CD1c-positive myeloid dendritic cell (primary cell): ENCODE results near the gene RHBDF2.

ENCODE experiments used
- DNase-seq: peaks from one replicate; pipeline ENCODE4 v3.0.0-alpha.2; 2016; ENCODE audit errors: extremely low spot score

RHBDF2 gene

DNA sequence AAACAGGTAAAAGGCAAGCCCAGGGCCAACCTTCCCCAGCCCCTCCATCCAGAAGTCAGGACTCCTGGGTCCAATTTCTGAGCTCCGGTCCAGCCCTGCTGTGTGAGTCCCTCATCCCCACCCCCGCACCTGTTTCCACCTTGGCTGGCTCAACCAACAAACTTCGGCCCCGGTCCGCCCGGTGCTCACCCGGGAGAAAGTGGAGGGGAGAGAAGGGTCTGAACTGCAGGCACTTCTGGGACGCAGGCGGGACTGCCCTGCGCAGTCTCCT lies 541 bp downstream of the RHBDF2 start:
- no peak for DNase-seq

DNA sequence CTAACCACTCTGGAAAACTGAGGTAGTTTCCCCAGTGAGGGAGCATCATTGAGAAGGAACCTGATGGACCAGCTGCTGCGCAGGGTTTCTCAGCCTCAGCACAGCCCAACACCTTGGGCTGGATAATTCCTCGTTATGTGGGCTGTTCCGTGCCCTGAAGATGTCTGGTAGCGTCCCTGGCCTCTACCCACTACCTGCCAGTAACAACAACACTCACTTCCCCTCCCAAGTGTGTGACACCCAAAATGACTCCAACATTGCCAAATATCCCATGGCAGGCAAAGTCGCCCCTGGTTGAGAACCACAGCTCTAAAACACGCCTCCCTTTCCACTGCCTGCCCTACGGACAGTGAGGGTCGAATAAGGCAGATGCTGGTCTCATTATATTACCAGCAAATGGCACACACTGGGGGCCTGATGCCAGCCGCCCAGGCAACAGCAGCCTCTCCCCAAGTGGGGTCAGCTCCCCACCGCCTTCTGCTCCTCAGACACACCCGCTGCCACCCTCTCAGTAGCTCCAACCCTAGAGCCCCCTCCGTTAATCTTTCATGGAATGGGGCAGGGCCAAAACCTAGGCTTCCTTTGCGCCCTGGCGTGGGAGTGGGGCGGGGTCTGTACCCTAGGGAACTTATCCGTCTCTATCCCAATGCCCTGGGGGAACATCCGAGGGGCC lies 1.0 kb downstream of the RHBDF2 start:
- peak; percentile 60 for DNase-seq

DNA sequence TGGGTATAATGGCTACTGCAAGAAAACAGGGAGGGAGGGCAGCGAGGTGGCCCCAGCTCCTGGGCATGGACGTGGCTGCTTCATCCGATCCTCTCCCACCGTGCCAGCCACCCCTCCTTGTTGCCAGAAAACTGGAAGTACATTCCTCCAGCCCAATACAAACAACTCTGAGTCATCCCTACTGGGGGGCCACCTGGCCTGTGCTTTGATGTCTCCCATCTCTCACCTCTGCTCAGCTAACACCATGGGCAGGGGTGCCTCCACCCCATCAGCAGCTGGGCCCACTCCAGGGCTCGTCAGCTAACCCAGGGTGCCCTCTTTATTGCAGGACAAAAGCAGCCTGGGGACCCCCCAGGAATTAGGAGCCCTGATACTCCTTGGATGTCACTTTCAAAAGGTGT lies 2.0 kb downstream of the RHBDF2 start:
- no peak for DNase-seq

DNA sequence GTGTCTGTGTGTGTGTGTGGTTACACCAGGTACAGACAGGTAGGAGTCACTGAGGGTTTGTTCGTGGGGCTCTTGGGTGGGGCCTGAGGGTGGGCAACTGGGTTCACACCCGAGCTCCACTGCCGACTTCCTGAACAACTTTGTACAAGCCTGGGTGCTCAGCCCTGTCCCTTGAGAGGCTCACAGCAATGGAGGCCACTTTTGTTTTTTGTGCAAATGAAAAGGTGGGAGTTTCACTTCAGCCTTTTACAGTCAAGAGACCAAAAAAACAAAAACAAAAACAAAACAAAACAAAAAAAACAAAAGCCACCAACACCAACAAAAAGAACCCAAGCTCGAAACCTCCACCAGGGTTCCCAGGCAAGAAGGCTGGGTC lies 2.4 kb downstream of the RHBDF2 start:
- no peak for DNase-seq

DNA sequence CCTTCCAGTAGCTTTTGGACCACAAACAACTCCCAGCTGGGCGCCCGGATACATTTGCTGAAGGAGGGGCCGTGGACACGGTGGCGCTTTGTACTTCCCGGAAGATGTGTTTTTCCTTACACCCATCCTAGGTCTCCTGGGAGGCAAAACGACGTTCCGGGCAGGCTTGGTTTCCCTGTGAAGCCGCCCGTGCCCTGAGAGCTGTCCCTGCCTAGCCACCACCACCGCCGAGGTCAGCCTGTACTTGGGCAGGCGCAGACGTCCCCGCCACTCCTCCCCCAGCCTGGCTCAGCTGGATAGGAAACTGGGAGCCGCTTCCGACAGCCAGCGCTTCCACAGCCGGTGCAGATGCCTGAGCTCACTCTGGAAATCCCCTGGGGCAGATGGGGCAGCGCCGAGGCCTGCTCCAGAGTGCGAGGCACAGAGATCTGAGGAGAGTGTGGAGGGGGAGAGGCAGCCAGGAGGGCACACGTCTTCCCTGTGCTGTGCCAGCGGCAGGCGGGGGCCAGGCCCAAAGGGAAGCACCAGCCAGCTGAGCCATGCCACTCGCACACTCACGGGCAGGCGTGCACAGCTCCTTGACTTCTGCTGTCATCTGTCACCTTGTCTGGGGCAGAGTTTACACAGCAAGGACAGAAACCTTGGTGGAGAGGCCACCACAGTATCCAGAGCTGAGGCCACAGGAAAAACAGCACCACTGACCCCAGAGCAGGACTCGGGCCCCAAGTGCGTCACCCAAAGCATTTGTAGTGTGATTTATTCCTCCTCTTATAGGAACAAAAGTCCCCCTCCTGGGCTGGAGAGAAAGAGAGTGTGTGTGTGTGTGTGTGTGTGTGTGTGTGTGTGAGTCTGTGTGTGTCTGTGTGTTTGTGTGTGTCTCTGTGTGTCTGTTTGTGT lies 3.0 kb downstream of the RHBDF2 start:
- no peak for DNase-seq

DNA sequence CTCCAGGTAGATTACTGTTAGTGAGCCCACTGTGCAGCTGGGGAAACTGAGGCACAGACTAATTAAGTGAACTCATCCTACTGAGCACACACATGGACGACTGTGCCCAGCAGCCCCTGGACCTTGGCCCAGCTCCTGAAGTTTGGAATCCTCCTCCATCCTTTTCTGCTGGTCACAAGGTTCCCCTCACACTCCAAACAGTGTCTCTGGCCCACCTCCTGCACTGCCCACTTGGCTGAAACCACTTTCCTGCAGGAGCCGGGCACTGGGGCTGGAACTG lies 3.6 kb downstream of the RHBDF2 start:
- DNase-seq, result no peak

DNA sequence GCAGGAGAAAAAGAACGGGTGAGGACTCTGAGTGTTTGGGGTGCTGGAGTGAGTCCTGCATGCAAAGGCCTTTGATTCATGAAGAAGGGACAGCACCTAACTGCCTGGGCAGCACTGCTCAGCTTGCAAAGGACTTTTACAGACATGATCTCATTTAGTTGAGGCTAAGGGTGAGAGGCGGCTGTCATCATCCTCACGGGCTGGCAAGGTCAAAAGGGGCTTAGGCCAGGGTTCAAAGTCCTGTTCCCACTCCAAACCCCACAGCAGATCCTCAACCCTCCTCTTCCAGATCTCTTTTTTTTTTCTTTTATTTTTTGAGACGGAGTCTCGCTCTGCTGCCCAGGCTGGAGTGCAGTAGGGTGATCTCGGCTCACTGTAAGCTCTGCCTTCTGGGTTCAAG lies 4.8 kb downstream of the RHBDF2 start:
- no peak for DNase-seq

DNA sequence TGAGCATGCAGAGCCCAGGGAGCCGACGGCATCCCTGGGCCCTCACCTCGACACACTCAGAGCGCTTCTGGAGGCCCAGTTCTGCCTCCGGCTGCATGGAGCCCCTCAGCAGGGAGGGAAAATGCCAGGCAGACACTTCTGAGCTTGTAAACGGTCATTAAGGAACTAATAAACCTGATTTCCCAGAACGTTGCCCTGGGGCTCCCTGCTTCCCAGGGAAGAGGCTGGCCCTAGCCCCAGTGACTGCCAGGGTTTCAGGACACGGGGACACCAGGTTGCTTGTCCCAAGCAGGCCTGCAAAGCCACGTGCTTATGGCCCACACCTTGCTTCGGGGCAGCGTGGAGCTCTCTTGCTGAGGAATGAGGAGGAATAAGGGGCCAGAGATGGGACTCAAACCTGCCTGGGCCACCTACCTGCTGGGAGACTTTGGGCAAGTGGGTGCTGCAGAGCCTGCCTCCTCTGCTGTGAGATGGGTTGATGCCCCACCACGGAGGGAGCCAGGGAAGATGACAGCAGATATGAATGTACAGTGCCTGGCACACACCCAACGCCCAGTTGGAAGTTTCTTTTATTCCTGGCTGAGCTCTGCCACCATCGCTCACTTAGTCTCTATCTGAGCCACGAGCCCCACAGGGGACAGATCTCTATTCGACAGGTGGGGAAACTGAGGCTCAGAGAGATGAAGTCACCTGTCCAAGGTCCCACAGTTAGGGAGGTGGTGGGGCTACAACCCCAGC lies 5.4 kb downstream of the RHBDF2 start:
- no peak for DNase-seq

DNA sequence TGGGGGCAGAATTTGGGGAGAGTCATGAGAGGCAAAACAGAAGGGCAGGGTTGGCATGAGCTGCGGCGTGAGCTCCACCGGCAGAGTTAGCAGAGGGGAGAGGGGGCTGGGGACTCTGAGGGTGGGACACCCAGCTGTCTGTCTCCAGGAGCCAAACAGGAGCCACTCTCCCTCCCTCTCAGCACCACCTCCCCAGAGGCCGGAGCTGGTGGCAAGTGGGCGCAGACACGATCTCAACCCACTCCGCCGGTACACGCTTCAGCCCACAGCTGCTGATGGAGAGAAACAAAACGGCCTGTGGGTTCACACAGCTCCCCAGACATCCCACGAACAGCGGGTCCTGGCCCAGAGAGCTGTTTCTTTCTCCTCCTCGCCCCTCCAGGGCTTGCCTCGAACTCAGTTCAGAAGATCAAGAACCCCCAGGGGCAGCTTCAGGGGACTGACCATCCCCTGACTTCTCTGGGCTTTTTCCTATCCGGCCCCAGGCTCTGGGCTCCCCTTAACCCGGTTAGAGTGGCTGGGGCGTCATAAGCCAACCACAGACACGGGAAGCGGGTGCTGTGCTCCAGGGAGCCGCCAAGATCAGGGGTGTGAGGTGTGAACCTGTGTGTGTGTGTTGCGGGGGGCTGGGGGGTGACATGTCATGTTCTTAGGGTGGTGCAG lies 7.6 kb downstream of the RHBDF2 start:
- no peak for DNase-seq

DNA sequence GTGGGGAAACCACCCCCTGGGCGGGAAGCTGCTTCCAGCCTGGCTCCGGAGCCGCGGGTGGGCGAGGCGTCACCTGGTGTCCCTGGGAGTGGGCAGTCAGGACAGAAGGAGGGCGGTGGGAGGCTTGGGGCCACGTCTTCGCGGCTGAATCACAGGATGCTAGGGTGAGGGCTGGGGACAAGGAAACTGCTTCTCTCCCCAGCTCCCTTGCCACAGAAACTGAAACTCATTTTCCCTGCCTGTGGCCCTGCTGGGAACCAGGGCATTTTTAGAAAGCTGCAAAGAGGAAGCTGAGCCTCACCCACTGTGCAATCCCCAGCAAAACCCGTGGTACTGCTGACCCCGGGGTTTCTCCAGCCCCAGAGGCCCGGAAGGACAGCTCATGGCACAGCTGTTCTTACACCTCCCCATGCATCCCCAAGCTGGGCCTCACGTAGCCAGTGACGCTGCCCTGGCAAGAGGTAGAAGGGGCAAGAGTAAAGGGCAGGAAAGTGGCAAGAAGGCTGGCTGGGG lies 8.2 kb downstream of the RHBDF2 start:
- DNase-seq, result peak; percentile 94

DNA sequence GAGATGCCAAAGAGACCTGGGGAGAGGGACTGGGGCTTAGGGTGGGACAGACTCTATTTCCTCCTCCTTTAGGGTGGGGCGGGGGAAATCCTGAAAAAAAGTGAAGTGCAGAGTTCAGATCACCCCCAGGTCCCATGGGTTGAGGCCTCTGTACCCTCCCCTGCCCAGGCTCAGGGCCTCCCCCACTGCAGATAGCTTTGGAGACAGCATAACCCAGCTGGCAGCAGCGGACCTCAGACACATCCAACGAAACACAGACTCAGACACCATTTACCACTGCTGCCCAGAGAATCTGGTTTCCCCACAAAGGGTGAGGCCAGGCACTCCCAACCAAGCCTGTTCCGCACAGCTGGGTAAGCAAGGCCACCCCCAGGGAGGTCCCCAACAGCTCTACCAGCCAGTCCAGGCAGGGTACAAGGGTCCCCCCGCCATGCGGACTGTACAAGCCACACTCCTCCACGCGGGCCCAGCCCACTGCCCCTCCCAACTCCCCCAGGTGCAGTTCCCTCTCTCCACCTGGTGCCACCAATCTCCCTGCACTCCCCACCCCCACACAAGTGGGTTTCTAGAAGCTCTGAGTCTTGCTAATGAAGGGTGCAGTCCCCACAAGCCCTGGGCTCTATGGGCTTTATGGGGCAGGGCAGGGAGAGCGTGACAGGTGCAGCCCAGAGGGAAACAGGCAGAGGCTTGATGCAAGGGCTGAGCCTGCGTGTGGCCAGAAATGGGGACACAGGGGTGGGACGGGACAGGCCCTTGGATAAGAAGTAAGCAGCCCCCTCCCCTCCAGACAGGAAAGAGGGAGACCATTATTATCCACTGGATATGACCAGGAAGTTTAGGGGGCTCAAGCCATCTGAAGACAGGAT lies 8.9 kb downstream of the RHBDF2 start:
- peak; percentile 49 for DNase-seq

DNA sequence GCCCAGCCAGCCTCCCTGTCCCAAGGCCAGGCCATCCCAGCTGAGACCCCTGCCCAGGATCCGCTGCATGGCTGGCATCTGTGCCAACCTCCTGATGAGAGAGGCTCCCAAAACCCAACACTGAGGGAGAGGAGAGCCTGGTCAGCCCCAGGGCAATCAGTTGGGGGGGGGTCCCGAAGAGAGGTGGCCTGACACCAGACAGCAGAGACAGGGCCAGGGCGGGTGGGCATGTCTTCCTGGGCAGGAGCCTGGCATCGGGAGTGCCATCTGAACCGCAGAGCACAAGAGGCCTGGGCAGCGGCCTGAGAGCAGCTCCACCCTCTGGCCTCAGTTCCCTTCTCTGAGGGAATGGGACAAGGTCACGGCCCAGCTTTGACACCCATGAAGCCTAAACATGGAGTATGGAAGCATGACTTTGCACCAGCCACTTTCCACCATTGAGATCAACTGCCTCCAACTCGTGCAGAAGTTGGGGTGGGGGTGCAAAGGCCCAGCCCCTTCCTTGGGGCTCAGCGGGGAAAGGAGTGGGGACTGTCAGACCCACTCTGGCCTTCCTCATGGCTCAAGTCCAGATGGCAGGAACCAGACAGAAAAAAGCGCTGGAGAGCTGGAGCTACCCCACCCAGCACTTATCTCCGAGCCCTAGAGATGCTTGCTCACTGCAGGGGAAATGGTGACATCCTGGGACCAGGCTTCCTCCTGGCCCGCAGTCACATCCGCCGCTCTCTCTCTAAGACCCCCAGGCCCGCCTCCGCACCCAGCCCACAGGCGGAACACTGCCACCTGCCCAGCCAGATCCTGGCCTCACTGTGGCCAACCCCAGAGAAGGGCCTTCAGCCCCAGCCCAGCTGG lies 9.7 kb downstream of the RHBDF2 start:
- peak; percentile 61 for DNase-seq

DNA sequence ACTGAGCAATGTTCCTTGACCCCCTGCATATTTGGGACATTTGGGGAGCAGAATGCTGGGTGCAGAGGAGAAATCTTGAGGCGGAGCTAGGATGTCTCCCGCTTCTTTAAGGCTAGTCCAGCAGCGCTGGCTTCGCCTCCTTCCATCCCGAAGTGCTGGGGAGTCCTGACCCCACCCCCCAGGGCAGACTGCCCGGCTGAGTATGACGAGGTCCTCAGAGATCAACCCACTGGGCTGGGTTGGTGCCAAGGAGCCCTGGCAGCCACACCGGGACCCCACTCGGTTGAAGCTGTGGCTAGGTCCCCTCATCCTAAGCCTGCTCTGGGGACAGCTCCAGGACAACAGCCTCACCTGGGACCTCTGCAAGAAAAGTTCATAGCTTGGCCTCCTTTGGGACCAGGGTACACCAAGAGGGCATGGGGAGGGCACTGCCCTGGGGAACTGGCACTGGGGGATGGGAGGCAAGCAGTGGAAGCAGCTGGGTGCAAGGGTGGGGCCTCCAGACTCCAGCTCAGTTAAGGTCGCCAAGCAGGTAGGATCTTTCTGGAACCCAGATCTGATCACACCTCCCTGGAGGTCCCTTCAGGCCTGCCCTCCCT lies 11.0 kb downstream of the RHBDF2 start:
- no peak for DNase-seq

DNA sequence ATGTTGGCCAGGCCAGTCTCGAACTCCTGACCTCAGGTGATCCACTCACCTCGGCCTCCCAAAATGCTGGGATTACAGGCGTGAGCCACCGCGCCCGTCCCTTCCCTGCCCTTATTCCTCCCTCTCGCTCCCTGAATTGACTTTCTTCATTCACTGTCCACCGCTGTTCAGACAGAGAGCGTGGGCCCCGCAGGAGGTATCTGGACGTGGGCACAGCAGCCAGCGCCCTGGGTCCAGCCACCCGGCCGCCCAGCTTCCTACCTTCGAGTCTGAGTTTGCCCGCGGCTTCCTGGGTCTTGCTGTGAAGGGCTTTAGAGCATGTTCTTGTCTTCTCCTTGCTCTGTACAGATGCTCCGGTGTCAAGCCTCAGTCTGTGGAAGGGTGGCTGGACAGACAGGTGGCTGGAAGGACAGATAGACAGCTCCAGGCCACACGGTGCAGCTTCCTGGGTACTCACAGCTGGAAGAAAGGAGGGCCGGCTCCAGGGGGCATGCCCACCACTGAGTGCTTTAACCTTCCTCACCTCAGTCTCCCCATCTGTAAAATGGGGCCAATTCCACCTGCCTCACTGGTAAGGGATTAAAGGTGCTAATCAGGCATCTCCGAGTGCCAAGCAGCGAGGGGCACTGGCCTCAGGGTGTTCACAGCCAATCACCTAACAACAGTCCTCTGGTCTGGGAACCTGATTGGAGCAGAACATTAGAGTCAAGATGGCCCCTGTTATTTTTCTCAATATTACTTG lies 13.6 kb downstream of the RHBDF2 start:
- no peak for DNase-seq

DNA sequence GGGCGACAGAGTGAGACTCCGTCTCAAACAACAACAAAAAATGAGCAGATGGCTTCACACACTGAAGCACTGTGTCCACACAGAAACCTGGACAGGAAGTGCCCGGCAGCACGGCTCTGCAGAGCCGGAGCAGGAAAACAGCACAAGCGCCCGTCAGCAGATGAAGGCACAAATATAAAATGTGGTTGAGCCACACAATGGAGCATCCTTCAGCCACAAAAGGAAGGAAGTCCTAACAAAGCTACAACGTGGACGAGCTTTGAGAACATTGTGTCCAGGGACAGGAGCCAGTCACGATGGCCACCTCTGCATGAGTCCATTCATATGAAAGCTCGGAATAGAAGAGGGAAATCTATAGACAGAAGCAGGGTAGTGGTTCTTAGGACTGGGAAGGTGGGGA lies 15.7 kb downstream of the RHBDF2 start:
- peak; percentile 35 for DNase-seq

DNA sequence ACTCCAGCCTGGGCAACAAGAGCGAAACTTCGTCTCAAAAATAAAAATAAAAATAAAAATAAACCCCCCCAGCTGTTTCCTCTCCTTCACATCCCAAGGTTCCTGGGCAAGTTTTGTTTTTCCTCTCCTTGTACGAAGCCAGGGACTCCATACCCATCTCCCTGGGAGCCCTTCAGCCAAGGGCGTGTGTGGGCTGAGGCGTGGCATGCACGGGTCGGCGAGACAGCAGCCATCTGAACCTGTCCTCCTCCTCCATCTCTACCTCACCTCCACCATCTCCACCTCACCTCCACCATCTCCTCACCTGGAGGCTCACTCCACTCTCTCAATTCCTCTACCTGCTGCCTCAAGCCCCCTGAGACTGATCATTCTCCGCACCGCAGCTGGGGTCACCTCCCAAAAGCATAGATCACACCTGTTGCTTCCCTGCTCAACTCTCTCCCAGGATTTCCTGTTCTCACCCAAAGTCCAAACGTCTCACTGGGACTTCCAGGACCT lies 16.9 kb downstream of the RHBDF2 start:
- DNase-seq, result no peak

DNA sequence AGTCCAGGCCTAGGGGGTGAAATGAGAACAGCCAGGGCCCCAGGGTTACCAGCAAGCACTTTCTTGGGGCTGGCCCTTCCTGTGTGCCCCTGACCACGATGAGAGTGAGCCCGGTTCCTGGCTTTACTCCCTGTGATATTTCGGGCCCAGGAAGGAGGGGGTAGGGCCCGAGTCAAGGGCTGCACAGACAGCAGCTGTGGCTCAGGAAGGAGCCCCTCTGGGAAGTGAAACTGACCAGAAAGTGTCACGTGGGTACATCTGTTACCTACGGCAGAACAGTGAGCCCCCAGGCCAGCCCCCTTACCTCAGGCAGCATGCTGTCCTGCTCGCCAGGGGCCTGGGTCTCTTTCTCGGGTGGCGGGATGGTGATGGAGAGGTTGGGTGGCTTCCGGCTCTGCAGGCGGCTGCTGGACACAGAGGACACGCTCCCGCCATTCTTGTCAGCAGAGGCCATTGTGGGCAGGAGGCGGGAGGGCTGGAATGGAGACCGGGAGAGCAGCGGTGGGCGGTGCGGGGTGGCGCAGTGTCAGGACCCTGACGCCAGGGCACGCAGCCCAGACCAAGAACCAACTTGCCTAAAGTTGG lies 20.1 kb downstream of the RHBDF2 start:
- DNase-seq, result peak; percentile 45

DNA sequence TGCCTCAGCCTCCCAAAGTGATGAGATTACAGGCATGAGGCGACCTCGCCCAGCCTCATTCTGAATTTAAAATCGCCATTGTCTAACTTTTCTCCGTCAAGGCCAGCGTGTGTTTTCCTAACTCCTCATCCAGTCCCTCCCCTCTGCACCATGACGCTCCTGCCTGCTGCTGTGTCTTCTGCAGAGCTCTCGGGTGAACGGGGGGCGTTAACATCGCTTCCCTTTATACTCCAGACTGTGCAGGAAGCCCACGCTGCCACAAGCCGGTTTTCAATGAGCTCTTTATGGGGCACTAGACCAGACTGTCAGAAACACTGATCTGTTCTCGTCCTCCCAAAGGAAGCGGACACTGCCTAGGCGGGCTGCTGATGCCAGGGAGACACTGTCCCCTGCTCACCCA lies 20.6 kb downstream of the RHBDF2 start:
- DNase-seq, result peak; percentile 55
